ENCODE results near the gene COX18.

COX18 gene

DNA sequence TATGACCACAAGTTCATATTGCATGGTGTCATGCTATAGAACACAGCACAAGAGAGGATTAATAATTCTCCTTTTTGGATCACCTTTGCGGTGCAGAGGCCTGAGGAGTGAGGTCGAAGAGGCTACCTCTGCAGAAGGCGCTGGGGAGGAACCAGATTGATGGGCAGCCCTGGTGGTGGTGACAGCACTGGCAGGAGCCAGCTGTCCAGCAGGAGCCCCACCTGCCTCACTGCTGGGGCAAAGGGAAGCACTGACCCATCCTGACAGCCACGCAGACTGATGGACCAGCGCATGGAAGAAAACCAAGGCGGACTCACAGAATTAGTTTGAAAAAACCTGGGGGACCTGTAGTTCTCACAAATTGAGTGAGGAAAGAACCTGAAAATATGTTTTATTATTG is 50.9 kb downstream of the COX18 start:
- Histone ChIP-seq H3K9ac (ENCODE audit: low read depth in 1 of 2, low read length in 2 of 2) (no peak overlapping the region), H3K27me3 (ENCODE audit: control insufficient read depth in 2 of 2, insufficient read depth in 2 of 2, low read length in 2 of 2) (no peaks in the 10 kb centered on the region), H3K4me3 (ENCODE audit: low read length in 2 of 2) (no peak overlapping the region), H3K36me3 (ENCODE audit: control insufficient read depth in 2 of 2, insufficient read depth in 2 of 2, low read length in 2 of 2) (no peaks in the 10 kb centered on the region), H3K27ac (ENCODE audit: low read depth in 2 of 2, low read length in 2 of 2) (no peak overlapping the region), H3K4me1 (ENCODE audit: control insufficient read depth in 2 of 2, insufficient read depth in 2 of 2, low read length in 2 of 2) (no peaks in the 10 kb centered on the region), H3K9me3 (ENCODE audit: control insufficient read depth in 2 of 2, low read length in 2 of 2) (no peaks in the 10 kb centered on the region)

DNA sequence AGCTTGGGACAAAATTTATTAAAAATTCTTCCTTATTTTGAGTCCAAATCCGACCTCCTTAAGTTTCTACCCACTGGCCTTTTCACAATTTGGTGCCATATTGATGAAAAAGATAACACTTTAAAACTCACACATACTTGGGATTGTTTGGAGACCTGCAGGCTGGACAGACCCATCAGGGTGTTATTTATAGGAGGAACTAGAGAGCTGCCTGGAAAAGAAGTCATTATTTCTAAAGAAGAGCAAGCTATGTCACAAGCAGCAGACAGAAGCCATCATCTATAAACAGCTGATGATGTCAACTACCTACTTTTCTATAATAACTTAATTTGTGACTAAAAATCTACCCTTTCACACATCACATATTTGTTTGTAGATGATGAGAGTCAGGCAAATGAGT is 56.2 kb downstream of the COX18 start:
- peaks cover 0 to 2% of the 10 kb centered on the region in 2 donors for H3K9me3 ChIP-seq (ENCODE audit: control insufficient read depth in 2 of 2, low read length in 2 of 2)
- H3K9ac ChIP-seq (ENCODE audit: low read depth in 1 of 2, low read length in 2 of 2), result no peak overlapping the region
- H3K27me3 ChIP-seq (ENCODE audit: control insufficient read depth in 2 of 2, insufficient read depth in 2 of 2, low read length in 2 of 2), result no peaks in the 10 kb centered on the region
- no peak overlapping the region for H3K27ac ChIP-seq (ENCODE audit: low read depth in 2 of 2, low read length in 2 of 2)
- H3K4me3 ChIP-seq (ENCODE audit: low read length in 2 of 2), result no peak overlapping the region
- no peaks in the 10 kb centered on the region for H3K4me1 ChIP-seq (ENCODE audit: control insufficient read depth in 2 of 2, insufficient read depth in 2 of 2, low read length in 2 of 2)
- no peaks in the 10 kb centered on the region for H3K36me3 ChIP-seq (ENCODE audit: control insufficient read depth in 2 of 2, insufficient read depth in 2 of 2, low read length in 2 of 2)

DNA sequence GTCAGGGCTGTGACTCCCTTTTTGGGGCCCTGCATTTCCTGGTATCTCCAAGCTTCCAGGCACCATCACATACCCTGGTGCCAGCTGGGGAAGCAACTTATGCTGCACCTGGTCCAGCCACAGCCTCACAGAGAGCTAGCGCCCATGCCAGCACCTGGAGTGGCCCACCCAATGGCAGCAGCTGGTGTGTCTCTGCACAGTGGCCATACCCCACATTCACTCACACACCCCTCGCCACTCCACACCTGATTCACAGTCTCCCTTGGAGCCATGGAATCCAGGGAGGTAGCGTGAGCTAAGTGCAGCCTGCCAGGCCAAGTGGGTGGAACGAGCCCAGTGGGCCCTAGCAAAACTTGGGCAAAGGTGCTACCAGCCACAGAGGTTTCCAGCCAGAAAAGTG is 56.8 kb downstream of the COX18 start:
- H3K4me1 ChIP-seq (ENCODE audit: control insufficient read depth in 2 of 2, insufficient read depth in 2 of 2, low read length in 2 of 2), result no peaks in the 10 kb centered on the region
- peaks cover 0 to 2% of the 10 kb centered on the region in 2 donors for H3K9me3 ChIP-seq (ENCODE audit: control insufficient read depth in 2 of 2, low read length in 2 of 2)
- no peak overlapping the region for H3K9ac ChIP-seq (ENCODE audit: low read depth in 1 of 2, low read length in 2 of 2)
- no peak overlapping the region for H3K4me3 ChIP-seq (ENCODE audit: low read length in 2 of 2)
- no peak overlapping the region for H3K27ac ChIP-seq (ENCODE audit: low read depth in 2 of 2, low read length in 2 of 2)
- no peaks in the 10 kb centered on the region for H3K36me3 ChIP-seq (ENCODE audit: control insufficient read depth in 2 of 2, insufficient read depth in 2 of 2, low read length in 2 of 2)
- H3K27me3 ChIP-seq (ENCODE audit: control insufficient read depth in 2 of 2, insufficient read depth in 2 of 2, low read length in 2 of 2), result no peaks in the 10 kb centered on the region

DNA sequence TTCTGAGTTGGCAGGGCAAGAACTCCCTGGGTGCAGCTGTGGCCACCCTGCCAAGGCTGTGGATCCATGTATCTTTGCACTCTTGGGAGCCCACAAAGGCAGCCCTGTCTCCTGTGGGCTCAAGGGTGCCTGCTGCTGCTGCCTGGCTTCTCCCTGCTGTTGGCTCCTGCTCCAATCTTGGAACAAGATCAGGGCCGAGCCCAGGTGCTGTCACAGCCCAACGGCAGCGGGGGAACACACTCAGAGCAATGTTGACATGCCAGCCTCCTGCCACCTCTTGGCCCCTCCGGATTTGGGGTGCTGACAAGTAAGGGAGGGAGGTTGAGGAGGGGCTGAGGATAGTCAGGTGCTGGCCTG is 57.9 kb downstream of the COX18 start:
- Histone ChIP-seq H3K9me3 (ENCODE audit: control insufficient read depth in 2 of 2, low read length in 2 of 2) (peaks cover 0 to 2% of the 10 kb centered on the region in 2 donors), H3K36me3 (ENCODE audit: control insufficient read depth in 2 of 2, insufficient read depth in 2 of 2, low read length in 2 of 2) (no peaks in the 10 kb centered on the region), H3K27ac (ENCODE audit: low read depth in 2 of 2, low read length in 2 of 2) (no peak overlapping the region), H3K4me1 (ENCODE audit: control insufficient read depth in 2 of 2, insufficient read depth in 2 of 2, low read length in 2 of 2) (no peaks in the 10 kb centered on the region), H3K9ac (ENCODE audit: low read depth in 1 of 2, low read length in 2 of 2) (no peak overlapping the region), H3K27me3 (ENCODE audit: control insufficient read depth in 2 of 2, insufficient read depth in 2 of 2, low read length in 2 of 2) (no peaks in the 10 kb centered on the region), H3K4me3 (ENCODE audit: low read length in 2 of 2) (no peak overlapping the region)

DNA sequence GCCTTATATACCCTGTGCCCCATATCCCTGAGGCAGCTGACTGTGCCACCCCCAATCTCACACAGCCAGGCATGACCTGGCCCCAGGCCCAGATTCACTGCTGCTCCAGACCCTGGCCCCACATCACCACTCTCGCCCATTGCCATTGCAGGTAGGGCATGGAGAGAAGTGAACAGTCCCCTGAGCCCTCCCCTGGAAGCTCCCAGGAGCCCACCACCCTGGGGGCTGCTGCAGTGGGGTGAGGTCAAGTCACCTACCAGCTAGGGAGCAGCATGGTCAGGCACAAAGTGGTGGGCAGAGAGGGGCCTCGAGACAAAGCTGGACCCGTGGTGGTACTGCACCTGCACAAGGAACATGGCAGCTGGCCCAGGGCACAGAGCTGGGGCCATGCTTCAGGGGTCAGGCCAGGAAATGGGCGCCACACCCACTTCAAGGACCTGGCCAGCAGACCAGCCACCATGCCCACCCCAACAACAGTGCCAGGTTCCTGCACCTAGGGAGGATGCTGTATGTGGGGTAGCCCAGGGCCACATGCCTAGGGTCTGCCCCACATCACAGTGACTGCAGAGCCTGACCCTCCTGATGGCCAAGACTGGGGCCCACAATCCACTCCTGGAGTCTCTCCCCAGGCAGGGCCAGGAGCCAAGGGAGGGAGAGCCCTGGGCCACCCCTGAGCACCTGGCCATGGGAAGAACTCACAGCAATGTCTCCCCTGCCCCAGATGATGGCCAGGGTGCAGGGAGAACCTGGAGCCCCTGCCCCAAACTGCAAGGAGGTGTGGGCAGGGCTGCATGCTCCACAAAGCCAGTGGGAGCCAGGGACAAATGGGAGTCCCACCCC is 58.5 kb downstream of the COX18 start:
- H3K9me3 ChIP-seq (ENCODE audit: control insufficient read depth in 2 of 2, low read length in 2 of 2), result peaks cover 0 to 2% of the 10 kb centered on the region in 2 donors
- no peaks in the 10 kb centered on the region for H3K4me1 ChIP-seq (ENCODE audit: control insufficient read depth in 2 of 2, insufficient read depth in 2 of 2, low read length in 2 of 2)
- H3K27me3 ChIP-seq (ENCODE audit: control insufficient read depth in 2 of 2, insufficient read depth in 2 of 2, low read length in 2 of 2), result no peaks in the 10 kb centered on the region
- H3K9ac ChIP-seq (ENCODE audit: low read depth in 1 of 2, low read length in 2 of 2), result no peak overlapping the region
- no peak overlapping the region for H3K4me3 ChIP-seq (ENCODE audit: low read length in 2 of 2)
- no peak overlapping the region for H3K27ac ChIP-seq (ENCODE audit: low read depth in 2 of 2, low read length in 2 of 2)
- no peaks in the 10 kb centered on the region for H3K36me3 ChIP-seq (ENCODE audit: control insufficient read depth in 2 of 2, insufficient read depth in 2 of 2, low read length in 2 of 2)

DNA sequence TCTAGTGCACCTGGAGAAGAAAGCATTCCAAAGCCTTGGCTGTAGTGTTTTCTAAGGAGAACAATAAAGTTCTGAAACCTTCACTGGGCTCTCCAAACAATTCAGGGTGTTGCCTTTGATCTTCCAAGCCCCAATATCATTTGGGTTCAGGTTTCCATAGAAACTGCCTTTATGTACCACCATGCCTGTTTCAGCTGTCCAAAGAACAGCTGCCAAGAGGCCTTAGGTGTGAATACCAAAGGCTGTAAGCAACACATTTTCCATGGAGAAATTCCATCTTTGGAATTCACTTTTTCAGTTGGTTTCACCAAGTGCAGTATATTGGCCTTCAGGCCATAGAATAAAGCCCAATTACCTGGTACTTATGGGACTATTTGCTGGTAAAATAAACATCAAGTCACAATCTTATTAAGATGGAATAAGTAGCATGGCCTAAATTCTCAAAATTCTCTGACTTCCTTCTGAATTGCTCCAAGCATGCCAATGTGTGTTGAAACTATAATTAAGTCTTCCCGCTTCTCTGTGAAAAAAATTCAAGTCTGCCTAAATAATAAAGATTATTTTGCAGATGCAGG is 61.9 kb downstream of the COX18 start:
- peaks cover 0 to 2% of the 10 kb centered on the region in 2 donors for H3K9me3 ChIP-seq (ENCODE audit: control insufficient read depth in 2 of 2, low read length in 2 of 2)
- H3K4me1 ChIP-seq (ENCODE audit: control insufficient read depth in 2 of 2, insufficient read depth in 2 of 2, low read length in 2 of 2), result no peaks in the 10 kb centered on the region
- H3K27ac ChIP-seq (ENCODE audit: low read depth in 2 of 2, low read length in 2 of 2), result no peak overlapping the region
- no peaks in the 10 kb centered on the region for H3K36me3 ChIP-seq (ENCODE audit: control insufficient read depth in 2 of 2, insufficient read depth in 2 of 2, low read length in 2 of 2)
- H3K4me3 ChIP-seq (ENCODE audit: low read length in 2 of 2), result no peak overlapping the region
- H3K9ac ChIP-seq (ENCODE audit: low read depth in 1 of 2, low read length in 2 of 2), result no peak overlapping the region
- no peaks in the 10 kb centered on the region for H3K27me3 ChIP-seq (ENCODE audit: control insufficient read depth in 2 of 2, insufficient read depth in 2 of 2, low read length in 2 of 2)

DNA sequence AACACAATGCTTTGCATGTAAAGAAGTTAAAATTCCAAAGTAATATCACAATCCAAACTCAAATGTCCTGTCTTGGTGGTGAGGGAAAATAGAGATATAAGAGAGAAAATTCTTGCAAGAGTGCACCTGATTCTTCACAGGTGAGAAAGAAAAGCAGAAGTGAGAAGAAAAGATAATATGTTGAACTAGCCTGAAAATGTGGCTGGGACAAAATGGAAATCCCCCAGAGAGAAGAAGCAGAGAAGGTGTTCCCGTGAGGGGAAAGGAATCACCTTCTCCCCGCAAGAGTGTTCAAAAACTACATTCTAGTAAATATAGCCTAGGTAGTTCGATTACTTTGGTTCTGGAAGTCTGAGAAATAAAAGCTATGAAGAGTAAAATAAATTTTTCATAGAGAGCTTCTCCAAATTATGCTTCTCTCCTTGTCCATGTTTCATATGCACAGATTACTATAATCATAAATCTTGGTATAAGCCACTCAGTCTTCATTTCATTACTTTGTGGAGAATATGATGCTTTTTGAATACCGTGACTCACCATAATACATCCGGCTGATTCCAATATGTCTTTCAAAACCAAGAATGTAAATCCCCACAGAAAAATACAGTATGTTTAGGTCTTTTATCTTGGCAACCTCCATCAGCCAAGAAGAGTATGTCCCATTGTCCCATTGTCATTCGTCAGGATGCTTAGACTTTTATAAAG is 63.1 kb downstream of the COX18 start:
- Histone ChIP-seq H3K9ac (ENCODE audit: low read depth in 1 of 2, low read length in 2 of 2) (no peak overlapping the region), H3K9me3 (ENCODE audit: control insufficient read depth in 2 of 2, low read length in 2 of 2) (no peaks in the 10 kb centered on the region), H3K27me3 (ENCODE audit: control insufficient read depth in 2 of 2, insufficient read depth in 2 of 2, low read length in 2 of 2) (no peaks in the 10 kb centered on the region), H3K4me1 (ENCODE audit: control insufficient read depth in 2 of 2, insufficient read depth in 2 of 2, low read length in 2 of 2) (no peaks in the 10 kb centered on the region), H3K36me3 (ENCODE audit: control insufficient read depth in 2 of 2, insufficient read depth in 2 of 2, low read length in 2 of 2) (no peaks in the 10 kb centered on the region), H3K4me3 (ENCODE audit: low read length in 2 of 2) (no peak overlapping the region), H3K27ac (ENCODE audit: low read depth in 2 of 2, low read length in 2 of 2) (no peak overlapping the region)

DNA sequence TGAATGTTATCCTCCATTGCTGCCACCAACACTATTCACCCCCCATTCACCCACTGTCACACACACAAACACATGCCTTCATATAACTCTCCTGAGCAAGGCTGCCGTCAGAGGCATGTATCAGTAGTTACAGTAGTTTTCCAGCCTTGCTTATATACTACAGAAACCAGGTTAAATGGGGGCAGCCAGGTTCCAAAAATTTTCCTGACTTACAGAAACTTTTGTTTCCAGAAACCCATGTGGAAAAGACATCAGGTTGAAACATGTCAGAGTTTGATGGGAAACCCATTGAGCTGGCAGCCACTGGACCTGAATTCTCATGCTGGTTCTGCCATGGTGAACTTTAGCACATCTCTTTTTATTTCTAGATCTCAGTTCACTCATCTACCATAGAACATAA is 64.0 kb downstream of the COX18 start:
- no peak overlapping the region for H3K9ac ChIP-seq (ENCODE audit: low read depth in 1 of 2, low read length in 2 of 2)
- no peaks in the 10 kb centered on the region for H3K36me3 ChIP-seq (ENCODE audit: control insufficient read depth in 2 of 2, insufficient read depth in 2 of 2, low read length in 2 of 2)
- no peak overlapping the region for H3K27ac ChIP-seq (ENCODE audit: low read depth in 2 of 2, low read length in 2 of 2)
- no peaks in the 10 kb centered on the region for H3K4me1 ChIP-seq (ENCODE audit: control insufficient read depth in 2 of 2, insufficient read depth in 2 of 2, low read length in 2 of 2)
- no peaks in the 10 kb centered on the region for H3K27me3 ChIP-seq (ENCODE audit: control insufficient read depth in 2 of 2, insufficient read depth in 2 of 2, low read length in 2 of 2)
- H3K9me3 ChIP-seq (ENCODE audit: control insufficient read depth in 2 of 2, low read length in 2 of 2), result no peaks in the 10 kb centered on the region
- H3K4me3 ChIP-seq (ENCODE audit: low read length in 2 of 2), result no peak overlapping the region

All from mucosa of rectum (tissue), 2 donors.